DMS 273 (cell line): Measurements from ENCODE around the gene STOM.
"Not testable (repeated sequence)": the region's sequence is repeated elsewhere in the genome, so short reads cannot be mapped to it uniquely, and the experiment has no call there.

Experiments used
- DNase-seq: peaks from one replicate; lab custom pipeline; 2025; ENCODE audit not compliant: unreplicated experiment; lab: John Stamatoyannopoulos, UW

The STOM gene, protein sequence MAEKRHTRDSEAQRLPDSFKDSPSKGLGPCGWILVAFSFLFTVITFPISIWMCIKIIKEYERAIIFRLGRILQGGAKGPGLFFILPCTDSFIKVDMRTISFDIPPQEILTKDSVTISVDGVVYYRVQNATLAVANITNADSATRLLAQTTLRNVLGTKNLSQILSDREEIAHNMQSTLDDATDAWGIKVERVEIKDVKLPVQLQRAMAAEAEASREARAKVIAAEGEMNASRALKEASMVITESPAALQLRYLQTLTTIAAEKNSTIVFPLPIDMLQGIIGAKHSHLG

DNA sequence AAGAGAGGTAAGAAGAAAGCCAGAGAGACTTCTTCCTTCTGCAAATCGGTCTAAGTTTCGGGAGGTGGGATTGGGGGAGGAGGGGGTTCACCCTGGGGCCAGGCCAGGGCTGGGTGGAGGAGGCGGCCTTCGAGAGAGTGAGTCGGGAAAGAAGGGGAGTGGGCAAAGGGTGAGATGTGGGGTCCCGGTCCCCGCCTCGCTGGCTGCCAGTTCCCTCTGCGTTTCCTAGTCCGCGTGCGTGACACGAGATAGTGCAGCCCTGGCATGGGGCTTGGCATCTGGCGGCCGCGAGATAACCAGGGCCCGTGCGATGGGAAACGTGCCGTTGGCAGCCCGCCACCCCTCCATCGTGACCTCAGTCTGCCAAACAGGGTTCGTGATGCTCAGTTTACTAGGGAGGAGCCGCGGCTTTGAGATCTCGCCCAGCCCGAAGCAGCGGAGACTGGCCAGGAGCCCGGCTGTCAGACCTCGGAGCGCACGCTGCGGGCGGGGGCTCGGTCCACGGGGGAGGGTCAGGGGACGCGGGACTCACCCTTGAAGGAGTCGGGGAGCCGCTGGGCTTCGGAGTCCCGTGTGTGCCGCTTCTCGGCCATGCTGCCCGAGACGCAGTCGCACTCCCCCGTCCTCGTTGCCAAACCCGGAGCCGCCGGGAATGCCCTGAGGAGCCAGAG is at the start of gene STOM:
Gene STOM (minus strand): TSS at position 656 of the 671 bp plus-strand sequence. CDS start 63 bp downstream, at position 593.
- DNase-seq, result peak; percentile 95

DNA sequence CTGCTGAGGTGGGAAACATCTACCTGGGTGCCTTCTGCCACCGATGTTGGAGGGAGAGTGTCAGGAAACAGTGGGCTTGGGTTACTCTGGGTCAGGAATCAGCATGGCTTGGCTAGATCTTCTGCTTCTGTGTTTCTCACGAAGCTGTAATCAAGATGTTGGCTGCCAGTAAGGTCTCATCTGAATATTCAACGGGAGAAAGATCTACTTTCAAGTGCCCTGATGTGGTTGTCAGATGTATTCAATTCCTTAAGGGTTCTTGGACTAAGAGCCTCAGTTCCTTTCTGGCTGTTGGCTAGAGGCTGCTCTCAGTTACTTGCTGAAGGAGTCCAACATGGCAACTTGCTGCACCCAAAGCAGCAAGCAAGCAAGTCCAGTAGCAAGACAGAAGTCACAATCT is 41.9 kb upstream of the STOM start:
- DNase-seq, result no peak

DNA sequence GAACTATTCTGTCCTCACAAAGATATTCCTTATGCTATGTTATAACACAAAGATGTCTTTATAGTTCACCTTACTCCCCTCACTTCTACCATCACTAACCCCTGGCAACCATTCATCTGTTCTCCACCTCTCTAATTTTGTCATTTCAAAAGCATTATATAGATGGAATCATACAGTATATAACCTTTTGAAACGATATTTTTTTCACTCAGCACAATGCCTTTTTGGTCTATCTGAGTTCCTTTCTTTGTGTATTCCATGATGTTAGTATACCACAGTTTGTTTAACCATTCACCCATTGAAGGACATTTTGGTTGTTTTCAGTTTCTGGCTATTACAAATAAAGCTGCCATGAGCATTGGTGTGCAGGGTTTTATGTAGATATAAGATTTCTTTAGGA is 35.8 kb upstream of the STOM start:
- no peak for DNase-seq

DNA sequence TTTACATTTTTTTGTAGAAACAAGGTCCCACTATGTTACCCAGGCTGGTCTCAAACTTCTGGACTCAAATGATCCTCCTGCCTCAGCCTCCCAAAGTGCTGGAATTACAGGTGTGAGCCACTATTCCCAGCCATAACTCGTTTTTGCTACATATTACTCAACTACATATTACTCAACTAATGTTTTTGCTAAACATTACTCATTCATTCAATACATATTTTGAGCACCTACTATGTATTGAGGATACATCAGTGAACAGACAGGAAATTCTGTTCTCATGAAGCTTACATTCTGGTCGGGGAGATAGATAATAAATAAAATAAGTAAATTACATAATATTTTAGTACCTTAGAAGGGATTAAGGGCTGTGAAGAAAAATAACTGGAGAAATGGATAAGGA is 34.9 kb upstream of the STOM start:
- DNase-seq, result no peak

DNA sequence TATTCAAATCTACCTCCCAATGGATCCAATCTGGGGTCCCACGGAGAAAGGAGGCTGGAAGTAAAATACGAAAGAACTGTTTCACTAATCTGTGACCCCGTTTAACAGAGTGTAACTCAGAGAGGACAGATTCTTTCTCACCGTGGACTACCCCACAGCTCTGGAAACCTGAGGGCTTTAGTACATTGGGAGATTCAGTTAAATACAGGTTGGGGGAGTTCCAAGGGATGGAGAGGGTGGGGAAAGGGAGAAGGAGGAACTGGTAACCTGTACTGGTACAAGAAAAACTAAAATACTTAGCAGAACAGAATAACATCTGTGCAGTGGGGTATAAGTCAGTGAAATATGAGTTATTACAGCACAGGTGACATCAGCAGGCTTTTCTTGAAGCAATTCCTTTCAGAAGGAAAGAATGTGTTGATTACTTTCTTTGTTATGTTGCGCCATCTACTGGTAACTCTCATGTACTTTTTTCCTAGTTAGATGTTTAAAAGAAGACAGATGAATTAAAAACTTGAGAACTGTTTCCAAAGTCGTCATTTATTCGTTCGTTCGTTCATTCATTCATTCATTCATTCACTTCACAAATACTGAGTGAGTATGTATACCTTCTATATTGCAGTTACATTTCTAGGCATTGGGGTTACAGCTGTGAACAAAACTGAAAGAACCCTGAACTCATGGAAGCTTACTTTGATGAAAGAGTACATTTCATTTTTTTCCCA is 30.0 kb upstream of the STOM start:
- DNase-seq, result peak; percentile 78

DNA sequence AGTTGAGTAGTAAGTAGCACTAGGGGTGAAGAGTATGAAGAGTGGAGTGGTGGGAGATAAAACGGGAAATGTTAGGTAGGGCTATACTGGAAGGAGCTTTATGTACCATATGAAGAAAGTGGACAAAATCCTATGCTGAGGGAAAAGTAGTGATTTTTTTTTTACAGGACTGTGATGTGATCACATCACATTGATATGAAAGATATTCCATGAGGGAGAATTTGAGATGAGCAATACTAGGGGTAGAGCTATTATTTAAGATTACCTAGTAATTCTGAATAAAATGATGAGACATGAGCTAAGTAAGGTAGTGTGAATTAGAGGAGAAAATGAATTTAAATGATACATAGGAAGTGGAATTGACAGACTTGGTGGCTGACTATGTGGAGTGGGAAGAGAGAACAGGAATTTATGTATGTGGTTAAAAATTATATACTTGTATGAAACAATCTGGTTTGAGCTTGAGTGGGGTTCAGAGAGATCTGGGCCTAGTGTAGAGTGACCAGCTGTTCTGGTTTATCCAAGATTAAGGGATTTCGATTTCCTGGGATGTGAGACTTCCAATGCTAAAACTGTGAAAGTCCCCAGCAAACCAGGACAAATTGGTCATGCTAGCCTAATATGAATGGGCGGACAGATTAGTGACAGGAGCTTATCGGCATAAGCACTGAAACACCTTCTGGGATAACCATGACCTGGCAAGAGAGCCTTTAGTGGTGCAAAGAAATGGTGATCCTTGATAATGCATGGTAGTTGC is 29.3 kb upstream of the STOM start:
- DNase-seq, result no peak

DNA sequence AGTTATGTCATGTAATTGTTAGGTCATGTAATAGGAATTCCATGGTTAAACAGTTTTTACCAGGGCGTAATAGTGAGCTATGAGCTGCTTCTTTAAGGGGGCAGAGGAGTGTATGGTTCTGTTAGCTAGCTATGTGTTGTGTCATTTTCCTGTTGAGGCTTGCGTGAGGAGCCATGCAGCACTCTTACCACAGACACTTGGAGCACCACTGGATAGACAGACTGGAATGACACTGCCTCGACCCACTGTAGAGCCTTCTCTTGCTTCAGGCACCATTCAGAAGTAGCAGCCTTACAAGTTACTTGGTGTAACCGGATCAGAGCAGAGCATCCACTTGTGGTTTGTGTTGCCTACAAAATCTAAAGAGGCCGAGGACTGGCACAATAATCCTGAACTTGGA is 28.3 kb upstream of the STOM start:
- DNase-seq, result no peak

DNA sequence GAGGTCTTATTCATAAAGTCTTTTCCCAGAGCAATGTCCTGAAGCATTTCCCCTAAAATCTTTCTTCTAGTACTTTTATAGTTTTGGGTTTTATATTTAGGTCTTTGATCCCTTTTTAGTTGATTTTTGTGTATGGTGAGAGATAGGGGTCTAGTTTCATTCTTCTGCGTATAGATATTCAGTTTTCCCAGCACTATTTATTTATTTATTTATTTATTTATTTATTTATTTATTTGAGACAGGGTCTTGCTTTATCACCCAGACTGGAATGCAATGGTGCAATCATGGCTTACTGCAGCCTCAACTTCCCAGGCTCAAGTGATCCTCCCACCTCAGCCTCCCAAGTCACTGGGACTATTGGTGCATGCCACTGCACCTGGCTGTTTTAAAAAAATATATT is 27.2 kb upstream of the STOM start:
- not testable (repeated sequence) for DNase-seq

DNA sequence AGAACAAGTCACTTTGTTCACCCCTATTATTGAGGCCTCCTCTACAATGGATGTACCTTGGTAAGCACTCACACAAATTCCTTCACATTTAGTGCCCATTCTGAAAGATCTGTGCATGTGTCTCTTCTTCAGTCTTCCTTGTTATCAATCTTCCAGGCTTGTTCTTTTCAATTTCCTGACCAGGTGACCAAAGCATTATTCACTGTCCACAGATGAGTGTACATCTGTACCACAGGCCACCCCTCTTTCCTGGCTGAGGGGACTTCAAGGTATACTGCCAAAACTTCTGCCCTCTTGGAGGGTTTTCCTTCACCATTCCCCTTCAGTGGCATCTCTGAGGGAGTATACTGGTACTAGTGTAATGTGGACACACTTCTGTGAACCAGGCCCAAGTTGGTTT is 25.5 kb upstream of the STOM start:
- no peak for DNase-seq

DNA sequence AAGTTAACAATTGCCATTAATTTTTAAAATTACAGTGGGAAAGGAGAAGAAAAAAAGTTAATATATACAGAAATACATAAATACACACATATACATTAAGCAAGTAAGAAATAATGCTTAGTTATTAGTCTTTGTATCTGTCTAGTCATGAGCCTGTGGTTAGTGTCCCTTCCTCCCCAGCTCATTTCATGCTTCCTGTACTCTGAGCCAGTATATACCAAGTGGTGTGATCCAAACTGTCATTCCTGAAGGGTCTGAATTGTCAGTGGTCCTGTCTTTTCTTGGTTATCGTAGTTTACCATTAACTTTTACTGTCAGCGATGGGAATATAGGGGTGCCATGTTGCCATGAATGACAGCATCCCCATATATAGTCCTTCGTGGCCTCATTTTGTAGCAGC is 24.2 kb upstream of the STOM start:
- DNase-seq, result no peak

DNA sequence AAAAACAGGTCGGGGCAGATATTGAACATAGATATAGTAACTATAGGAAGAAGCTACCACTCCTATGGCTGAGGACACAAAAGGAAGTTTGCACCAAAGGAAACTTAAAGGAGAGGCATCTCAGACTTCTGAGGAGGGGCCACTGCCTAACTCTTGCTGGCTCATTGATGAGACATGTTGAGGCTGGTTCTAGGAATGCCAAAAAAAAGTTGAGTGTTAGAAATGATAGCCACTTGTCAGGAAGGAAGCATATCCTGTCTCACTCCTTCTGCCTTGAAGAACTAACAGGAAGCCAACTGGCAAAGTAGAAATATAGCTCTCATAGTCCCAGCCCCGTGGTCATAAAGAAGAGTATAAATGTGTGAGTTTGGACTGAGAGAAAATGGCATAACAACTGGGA is 23.3 kb upstream of the STOM start:
- DNase-seq, result no peak

DNA sequence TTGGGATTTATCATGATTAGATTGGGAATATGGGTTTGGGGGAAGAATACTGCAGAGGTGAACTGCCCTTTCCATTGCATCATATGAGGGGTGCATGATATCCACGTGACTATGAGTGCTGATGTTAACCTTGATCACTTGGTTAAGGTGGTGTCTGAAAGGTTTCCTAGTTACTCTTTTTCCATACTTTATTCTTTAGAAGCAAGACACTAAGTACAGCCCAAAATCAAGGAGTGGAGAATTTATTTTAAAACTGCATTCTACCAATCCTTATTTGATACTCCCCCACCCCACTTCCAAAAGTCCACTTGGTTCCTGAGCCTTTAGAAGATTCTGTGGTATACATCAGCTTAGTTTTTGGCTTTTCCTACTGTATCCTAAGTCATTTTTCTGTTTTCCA is 20.3 kb upstream of the STOM start:
- DNase-seq, result no peak

DNA sequence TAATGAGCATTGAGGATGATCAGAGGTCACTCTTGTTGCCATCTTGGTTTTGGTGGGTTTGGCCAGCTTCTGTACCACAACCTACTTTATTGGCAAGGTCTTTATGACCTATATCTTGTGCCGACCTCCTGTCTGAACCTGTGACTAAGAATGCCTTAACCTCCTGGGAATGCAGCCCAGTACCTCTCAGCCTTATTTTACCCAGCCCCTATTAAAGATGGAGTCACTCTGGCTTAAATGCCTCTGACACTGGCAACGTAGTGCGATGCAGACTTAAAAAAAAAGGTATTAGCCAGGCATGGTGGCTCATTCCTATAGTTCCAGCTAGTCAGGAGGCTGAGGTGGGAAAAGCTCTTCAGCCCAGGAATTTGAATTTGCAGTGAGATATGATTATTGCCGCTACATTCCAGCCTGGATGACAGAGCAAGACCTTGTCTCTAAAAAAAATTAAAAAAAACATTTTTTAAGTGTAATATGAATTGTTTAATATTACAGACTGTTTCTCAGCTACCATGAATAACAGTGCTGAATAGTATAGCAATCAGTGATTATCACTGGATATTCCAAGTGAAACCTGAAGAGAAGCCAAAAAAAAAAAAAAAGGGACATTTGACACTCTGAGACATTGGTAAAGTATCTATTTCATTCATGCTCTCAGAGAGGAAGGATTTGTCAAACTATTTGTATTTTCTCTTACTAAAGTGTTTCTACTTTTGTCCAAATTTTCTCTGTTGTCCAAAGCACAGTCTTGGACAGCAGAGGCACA is 18.3 kb upstream of the STOM start:
- no peak for DNase-seq

DNA sequence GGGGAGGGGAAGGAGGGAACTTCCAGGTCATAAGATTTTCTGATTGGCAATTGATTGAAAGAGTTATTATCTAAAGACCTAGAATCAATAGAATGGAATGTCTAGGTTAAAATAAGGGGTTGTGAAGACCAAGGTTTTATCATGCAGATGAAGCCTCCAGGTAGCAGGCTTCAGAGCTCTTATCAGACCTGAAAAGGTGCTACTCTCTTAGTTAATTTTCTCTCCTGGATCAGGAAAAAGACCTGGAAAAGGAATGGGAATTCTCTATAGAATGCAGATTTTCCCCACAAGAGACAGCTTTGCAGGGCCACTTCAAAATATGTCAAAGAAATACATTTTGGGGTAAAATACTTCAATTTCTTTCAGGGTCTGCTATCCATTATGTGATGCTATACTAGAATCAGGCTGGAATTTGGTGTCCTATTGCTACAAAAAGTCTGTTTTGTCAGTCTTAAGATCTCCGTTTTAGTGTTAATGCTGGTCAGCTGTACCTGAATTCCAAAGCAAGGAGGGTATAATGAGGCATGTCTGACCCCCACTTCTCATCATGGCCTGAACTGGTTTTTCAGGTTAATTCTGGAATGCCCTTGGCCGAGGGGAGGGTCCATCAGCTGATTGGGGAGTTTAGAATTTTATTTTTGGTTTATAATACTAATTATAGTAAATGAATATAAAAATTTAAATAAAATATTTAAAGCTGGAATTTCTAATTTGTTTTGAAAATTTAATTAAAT is 16.6 kb upstream of the STOM start:
- DNase-seq, result no peak

DNA sequence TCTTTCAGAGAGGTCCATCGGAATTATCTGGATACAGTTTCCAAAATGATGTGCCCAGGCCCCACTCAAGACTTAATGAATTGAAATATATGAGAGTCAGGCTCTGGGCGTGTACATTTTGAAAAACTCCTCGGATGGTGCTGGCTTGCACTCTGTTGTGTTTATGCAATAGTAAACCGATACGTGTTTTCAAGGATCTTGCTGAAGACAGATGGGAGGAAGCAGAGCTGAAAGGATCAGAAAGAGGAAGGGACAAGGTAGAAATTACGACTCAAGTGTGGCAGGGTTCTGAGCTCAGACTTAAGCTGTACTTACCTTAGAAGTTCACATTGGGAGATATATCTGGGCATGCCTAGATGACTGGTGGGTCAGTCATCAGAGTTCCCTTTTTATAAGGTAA is 13.7 kb upstream of the STOM start:
- peak; percentile 36 for DNase-seq

DNA sequence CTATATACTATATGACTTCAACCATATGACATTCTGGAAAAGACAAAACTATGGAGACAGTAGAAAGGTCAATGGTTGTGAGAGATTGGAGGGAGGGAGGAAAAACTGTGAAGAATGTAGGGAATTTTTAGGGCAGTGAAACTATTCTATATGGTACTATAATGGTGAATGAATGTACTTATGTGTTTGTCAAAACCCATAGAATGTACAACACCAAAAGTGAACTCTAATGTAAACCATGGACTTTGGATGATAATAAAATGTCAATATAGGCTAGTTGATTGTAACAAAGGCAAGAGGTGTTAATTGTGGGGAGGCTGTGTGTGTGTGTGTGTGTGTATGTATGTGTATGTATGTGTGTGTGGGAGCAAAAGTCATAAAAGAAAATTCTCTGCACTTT is 10.8 kb upstream of the STOM start:
- DNase-seq, result no peak

DNA sequence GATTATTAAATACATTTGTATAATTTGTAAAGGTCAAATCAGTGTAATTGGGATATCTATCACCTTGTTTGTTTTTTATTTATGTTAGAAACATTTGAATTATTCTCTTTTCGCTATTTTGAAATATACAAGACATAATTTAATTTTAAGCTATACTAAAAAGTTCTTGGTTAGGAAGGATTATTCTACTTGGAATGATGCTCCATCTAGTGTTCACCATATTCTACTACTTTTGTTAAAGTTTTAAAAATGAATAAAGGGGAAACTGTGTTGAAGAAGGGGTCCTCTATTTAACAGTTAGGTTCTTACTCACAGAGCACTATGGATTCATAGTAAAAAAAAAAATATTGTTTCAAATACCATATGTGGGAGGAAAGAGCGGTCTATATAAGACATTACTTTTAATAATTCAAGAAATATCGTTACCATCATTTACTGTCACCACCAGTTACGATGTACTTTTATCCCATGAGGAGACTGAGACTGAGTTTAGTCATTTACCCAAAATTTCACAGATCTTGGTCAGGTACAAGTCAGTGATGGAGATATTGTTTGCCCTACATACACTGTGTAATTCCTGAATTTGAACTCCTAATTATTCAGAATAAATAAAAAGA is 6.3 kb upstream of the STOM start:
- peak; percentile 33 for DNase-seq

DNA sequence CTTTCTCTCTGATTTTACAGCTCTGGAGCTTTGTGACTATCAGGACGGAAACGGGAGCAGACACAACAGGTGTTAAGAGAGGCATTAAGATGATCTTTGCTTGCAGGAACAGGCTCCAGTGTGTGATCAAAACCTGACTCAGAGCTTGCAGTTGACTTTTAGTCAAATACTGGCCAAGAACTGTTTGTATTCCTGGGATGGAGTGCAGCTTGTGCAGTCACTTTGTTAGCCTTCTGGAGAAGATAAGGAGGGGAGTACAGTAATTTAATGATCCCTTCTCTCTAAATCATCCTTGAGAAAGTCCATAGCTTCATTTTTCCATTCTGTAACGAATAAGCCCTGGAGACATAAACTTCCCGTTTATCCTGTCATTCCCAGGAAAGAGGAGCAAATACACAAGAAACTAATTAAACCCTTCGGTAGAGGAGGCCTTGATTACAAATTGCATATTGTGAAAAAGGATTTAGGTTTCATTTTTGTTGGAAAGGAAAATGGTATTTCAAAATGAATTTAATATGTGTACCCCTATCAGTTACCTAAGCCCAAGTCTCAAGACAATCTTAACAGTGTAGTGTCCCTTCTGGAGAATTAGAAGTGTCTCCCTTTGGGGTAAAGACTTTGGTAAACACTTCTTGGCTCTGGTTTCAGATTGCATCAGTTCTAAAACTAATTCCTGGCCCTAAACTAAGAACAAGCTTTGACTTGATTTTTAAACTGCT is 3.1 kb upstream of the STOM start:
- DNase-seq, result peak; percentile 62
